CD14-positive monocyte (primary cell): Measurements from ENCODE around the gene RAB32. TPM values are rescaled to one million over a fixed set of nuclear protein-coding genes. Genes with fewer than 3 reads are reported as not detected.

Experiments used
- DNase-seq, 3 donors: peaks; one replicate each; pipeline ENCODE4 v3.0.0-alpha.2; 2011 to 2022
- H2AFZ ChIP-seq: 2 replicates; pipeline ENCODE4 v1.6.0; 2012; ENCODE audit warnings: mild to moderate bottlenecking, low read depth, low read length, inconsistent platforms; ENCODE audit not compliant: insufficient read depth, poor library complexity, severe bottlenecking
- H3K27ac ChIP-seq, 2 donors: 1 replicate in 1 of 2; 2 replicates in 1 of 2; pipeline ENCODE4 v1.5.1; 2012 to 2013; ENCODE audit warnings: low read length in 2 of 2, control low read depth in 1 of 2, inconsistent platforms in 1 of 2, low read depth in 1 of 2, mild to moderate bottlenecking in 1 of 2
- H3K27me3 ChIP-seq, 2 donors: one replicate each; pipeline versions ENCODE4 v1.6.0 to v1.6.1; 2011 to 2013; ENCODE audit warnings: low read length in 2 of 2; ENCODE audit not compliant: control insufficient read depth in 2 of 2, insufficient read depth in 2 of 2
- H3K36me3 ChIP-seq, 2 donors: replicated peaks in 1 of 2; 1 replicate in 1 of 2; 2 replicates in 1 of 2; pipeline versions ENCODE4 v1.5.1 to v1.6.1; 2012 to 2013; ENCODE audit warnings: low read length in 2 of 2, control low read depth in 1 of 2, inconsistent platforms in 1 of 2, mild to moderate bottlenecking in 1 of 2; ENCODE audit not compliant: insufficient read depth in 2 of 2, control insufficient read depth in 1 of 2
- H3K4me1 ChIP-seq, 2 donors: 1 replicate in 1 of 2; 2 replicates in 1 of 2; pipeline versions ENCODE4 v1.5.1 to v1.6.1; 2012 to 2013; ENCODE audit warnings: low read length in 2 of 2, control low read depth in 1 of 2, inconsistent platforms in 1 of 2, mild to moderate bottlenecking in 1 of 2, moderate library complexity in 1 of 2; ENCODE audit not compliant: insufficient read depth in 2 of 2, control insufficient read depth in 1 of 2
- H3K4me2 ChIP-seq: replicated peaks from 2 replicates; pipeline ENCODE3; 2012; ENCODE audit warnings: low read length, moderate library complexity, mild to moderate bottlenecking; ENCODE audit not compliant: poor library complexity, severe bottlenecking; ENCODE audit errors: extremely low read depth
- H3K4me3 ChIP-seq, 3 experiments: fragments of 200-600 bp in 1 of 3; sonication (generic) in 1 of 3; replicated peaks in 1 of 3; 1 replicate in 2 of 3; 2 replicates in 1 of 3; pipeline ENCODE4 v1.5.1; 2011 to 2013; ENCODE audit warnings: low read length in 3 of 3, mild to moderate bottlenecking in 3 of 3, control low read depth in 2 of 3, low read depth in 2 of 3, inconsistent platforms in 1 of 3, moderate library complexity in 1 of 3
- H3K79me2 ChIP-seq: 2 replicates; pipeline ENCODE4 v1.6.0; 2012; ENCODE audit warnings: mild to moderate bottlenecking, control low read depth, inconsistent platforms, low read length, moderate library complexity; ENCODE audit not compliant: insufficient read depth
- H3K9ac ChIP-seq: 2 replicates; pipeline ENCODE4 v1.6.0; 2017; ENCODE audit warnings: low read length, mild to moderate bottlenecking; ENCODE audit not compliant: insufficient read depth, poor library complexity, severe bottlenecking
- H3K9me3 ChIP-seq, 2 donors: replicated peaks in 1 of 2; 1 replicate in 1 of 2; 2 replicates in 1 of 2; pipeline versions ENCODE4 v1.5.1 to v1.6.1; 2012 to 2013; ENCODE audit warnings: low read length in 2 of 2, control low read depth in 1 of 2; ENCODE audit not compliant: control insufficient read depth in 1 of 2, insufficient read depth in 1 of 2
- H4K20me1 ChIP-seq: 2 replicates; pipeline ENCODE4 v1.6.0; 2012; ENCODE audit warnings: mild to moderate bottlenecking, low read length, control low read depth, moderate library complexity; ENCODE audit not compliant: insufficient read depth
- H3K27ac Mint-ChIP-seq, 7 donors: one replicate each; pipeline ENCODE4 v1.8.0; 2020; ENCODE audit warnings: mild to moderate bottlenecking in 7 of 7, mixed read lengths in 7 of 7, moderate library complexity in 6 of 7, inconsistent platforms in 2 of 7
- H3K27me3 Mint-ChIP-seq, 3 donors: one replicate each; pipeline ENCODE4 v1.8.0; 2021 to 2022; ENCODE audit warnings: low read depth in 3 of 3, mild to moderate bottlenecking in 3 of 3, mixed read lengths in 3 of 3, moderate library complexity in 3 of 3, inconsistent platforms in 1 of 3
- H3K36me3 Mint-ChIP-seq, 2 donors: one replicate each; pipeline ENCODE4 v1.8.0; 2020; ENCODE audit warnings: mixed read lengths in 2 of 2, inconsistent platforms in 1 of 2, mild to moderate bottlenecking in 1 of 2
- H3K4me1 Mint-ChIP-seq: one replicate; pipeline ENCODE4 v1.8.0; 2020; ENCODE audit warnings: mild to moderate bottlenecking, mixed read lengths
- H3K4me3 Mint-ChIP-seq, 2 donors: one replicate each; pipeline ENCODE4 v1.8.0; 2020; ENCODE audit warnings: mild to moderate bottlenecking in 2 of 2, mixed read lengths in 2 of 2, moderate library complexity in 1 of 2
- H3K9me3 Mint-ChIP-seq, 7 donors: one replicate each; pipeline ENCODE4 v1.8.0; 2020 to 2022; ENCODE audit warnings: mixed read lengths in 7 of 7, mild to moderate bottlenecking in 6 of 7, moderate library complexity in 6 of 7, inconsistent platforms in 2 of 7
- WGBS: methylation state at CpG from one replicate; pipeline ENCODE4 v1.1.5; 2013; ENCODE audit warnings: missing lambda C conversion rate; ENCODE audit not compliant: insufficient coverage; 5-methylcytosine and 5-hydroxymethylcytosine counted together
- intact Hi-C, 2 donors: fragments of 100-400 bp; cut with micrococcal nuclease; formaldehyde crosslinking; loops; one replicate each; pipeline versions ENCODE4 v1.15.0 to v1.15.1; 2023
- polyA plus RNA-seq, 3 donors: library from polyadenylated mRNA; depleted of rRNA in 1 of 3; unstranded in 2 of 3; stranded (reverse) in 1 of 3; fragments of 300-500 nt in 2 of 3; fragments of >200 nt in 1 of 3; fragmentation: Illumina TruSeq in 2 of 3; gene quantifications; 1 replicate in 2 of 3; 2 replicates in 1 of 3; pipeline ENCODE4 v1.2.3, GENCODE V29; 2012 to 2021
- TF ChIP-seq, protein P1 (sequence below): fragments of 200-600 bp; IDR thresholded peaks from one replicate; pipeline ENCODE4 v1.8.0; 2022; ENCODE audit warnings: antibody characterized with exemption, mild to moderate bottlenecking

The RAB32 gene
- polyA plus RNA-seq, 3 donors, result 82.6 to 588 (median 429) TPM

DNA sequence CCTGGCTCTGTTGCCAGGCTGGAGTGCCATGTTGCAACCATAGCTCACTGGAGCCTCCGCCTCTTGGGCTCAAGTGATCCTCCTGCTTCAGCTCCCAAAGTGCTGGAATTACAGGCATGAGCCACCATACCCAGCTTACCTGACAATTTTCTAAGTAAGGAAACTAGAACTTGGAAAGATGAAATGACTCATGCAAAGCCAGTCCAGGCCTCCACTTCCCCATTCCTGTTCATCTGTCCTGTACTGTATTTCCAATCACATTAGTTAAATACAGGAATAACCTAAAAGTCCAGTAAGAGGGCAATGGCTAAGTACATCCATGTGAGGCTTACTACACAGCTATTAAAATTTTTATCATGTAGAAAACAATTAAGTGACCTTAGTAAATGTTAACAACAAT is 46.9 kb downstream of the RAB32 start:
- peak in 2 of 3 donors; percentile 64 to 65 for DNase-seq
- Histone ChIP-seq H4K20me1 (no peaks in the 10 kb centered on the region), H3K36me3 (no peaks in the 10 kb centered on the region), H3K9me3 (no peaks in the 10 kb centered on the region), H3K4me3 (no peak overlapping the region), H3K4me2 (no peak overlapping the region), H2AFZ (no peak overlapping the region), H3K4me1 (peaks cover 49 to 63% of the 10 kb centered on the region in 2 donors), H3K79me2 (no peaks in the 10 kb centered on the region), H3K9ac (no peak overlapping the region), H3K27ac (no peak overlapping the region), H3K27me3 (no peaks in the 10 kb centered on the region)
- peak overlapping the region in 3 of 7 donors; percentile 30 to 77 (median 42) for H3K27ac Mint-ChIP-seq
- intact Hi-C loops, result no loop called here
- no peak overlapping the region for H3K4me3 Mint-ChIP-seq
- H3K9me3 Mint-ChIP-seq, result no peaks in the 10 kb centered on the region
- 100% methylated on average over 1 of the region's 1 CpG for WGBS
- H3K4me1 Mint-ChIP-seq, result peaks cover 40% of the 10 kb centered on the region
- H3K36me3 Mint-ChIP-seq, result no peaks in the 10 kb centered on the region
- TF ChIP-seq, protein P1, sequence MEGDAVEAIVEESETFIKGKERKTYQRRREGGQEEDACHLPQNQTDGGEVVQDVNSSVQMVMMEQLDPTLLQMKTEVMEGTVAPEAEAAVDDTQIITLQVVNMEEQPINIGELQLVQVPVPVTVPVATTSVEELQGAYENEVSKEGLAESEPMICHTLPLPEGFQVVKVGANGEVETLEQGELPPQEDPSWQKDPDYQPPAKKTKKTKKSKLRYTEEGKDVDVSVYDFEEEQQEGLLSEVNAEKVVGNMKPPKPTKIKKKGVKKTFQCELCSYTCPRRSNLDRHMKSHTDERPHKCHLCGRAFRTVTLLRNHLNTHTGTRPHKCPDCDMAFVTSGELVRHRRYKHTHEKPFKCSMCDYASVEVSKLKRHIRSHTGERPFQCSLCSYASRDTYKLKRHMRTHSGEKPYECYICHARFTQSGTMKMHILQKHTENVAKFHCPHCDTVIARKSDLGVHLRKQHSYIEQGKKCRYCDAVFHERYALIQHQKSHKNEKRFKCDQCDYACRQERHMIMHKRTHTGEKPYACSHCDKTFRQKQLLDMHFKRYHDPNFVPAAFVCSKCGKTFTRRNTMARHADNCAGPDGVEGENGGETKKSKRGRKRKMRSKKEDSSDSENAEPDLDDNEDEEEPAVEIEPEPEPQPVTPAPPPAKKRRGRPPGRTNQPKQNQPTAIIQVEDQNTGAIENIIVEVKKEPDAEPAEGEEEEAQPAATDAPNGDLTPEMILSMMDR, result no peak
- no peaks in the 10 kb centered on the region for H3K27me3 Mint-ChIP-seq

GRCh38 chr6:146592451-146592850 is 48.8 kb downstream of the RAB32 start:
- no peak for DNase-seq
- no peak overlapping the region for H3K4me3 Mint-ChIP-seq
- no peaks in the 10 kb centered on the region for H3K36me3 ChIP-seq
- TF ChIP-seq, protein P1, result no peak
- peaks cover 58 to 68% of the 10 kb centered on the region in 2 donors for H3K4me1 ChIP-seq
- no peaks in the 10 kb centered on the region for H3K36me3 Mint-ChIP-seq
- no peaks in the 10 kb centered on the region for H3K9me3 Mint-ChIP-seq
- no peak overlapping the region for H3K9ac ChIP-seq
- H3K27me3 ChIP-seq, result no peaks in the 10 kb centered on the region
- no peak overlapping the region for H3K27ac ChIP-seq
- intact Hi-C loops, result no loop called here
- H3K79me2 ChIP-seq, result no peaks in the 10 kb centered on the region
- H3K4me3 ChIP-seq, result no peak overlapping the region
- H3K27ac Mint-ChIP-seq, result no peak overlapping the region
- no peaks in the 10 kb centered on the region for H3K27me3 Mint-ChIP-seq
- H3K4me1 Mint-ChIP-seq, result peaks cover 57% of the 10 kb centered on the region
- H2AFZ ChIP-seq, result no peak overlapping the region
- H3K4me2 ChIP-seq, result no peak overlapping the region
- no peaks in the 10 kb centered on the region for H4K20me1 ChIP-seq
- no peaks in the 10 kb centered on the region for H3K9me3 ChIP-seq
